Central memory CD4-positive, alpha-beta T cell (primary cell): Measurements from ENCODE around the gene AVPR2.

ENCODE experiments used
- DNase-seq: peaks from one replicate; pipeline ENCODE4 v3.0.0; 2022

The AVPR2 gene

GRCh38 chrX:153920546-153920945 is 16.1 kb downstream of the AVPR2 start:
- DNase-seq = no peak

GRCh38 chrX:153921070-153921469 is 16.6 kb downstream of the AVPR2 start:
- no peak for DNase-seq

GRCh38 chrX:153921511-153922446 is 17.3 kb downstream of the AVPR2 start:
- DNase-seq = no peak

- DNase-seq = no peak
Observed at GRCh38 chrX:153922932-153923857, 18.7 kb downstream of the AVPR2 start.

GRCh38 chrX:153924149-153924861 is 19.8 kb downstream of the AVPR2 start:
- peak; percentile 47 for DNase-seq

GRCh38 chrX:153925387-153925738 is 20.9 kb downstream of the AVPR2 start:
- no peak for DNase-seq

- peak; percentile 40 for DNase-seq
Observed at GRCh38 chrX:153925739-153926551, 21.5 kb downstream of the AVPR2 start, which contains the start of gene ARHGAP4. TSS of gene ARHGAP4 (minus strand) at chrX:153926264. CDS start at chrX:153926202, 62 bp downstream.

- no peak for DNase-seq
Observed at GRCh38 chrX:153926552-153926857, 22.0 kb downstream of the AVPR2 start.

GRCh38 chrX:153926858-153927671 is 22.6 kb downstream of the AVPR2 start:
- DNase-seq = peak; percentile 88

- DNase-seq = no peak
Observed at GRCh38 chrX:153927672-153927921, 23.1 kb downstream of the AVPR2 start.

GRCh38 chrX:153927922-153928760 is 23.7 kb downstream of the AVPR2 start:
- DNase-seq = peak; percentile 97

GRCh38 chrX:153928846-153929245 is 24.4 kb downstream of the AVPR2 start:
- DNase-seq = no peak

GRCh38 chrX:153929576-153929975 is 25.1 kb downstream of the AVPR2 start:
- no peak for DNase-seq

GRCh38 chrX:153930011-153930910 is 25.8 kb downstream of the AVPR2 start:
- DNase-seq = no peak

GRCh38 chrX:153931151-153931550 is 26.7 kb downstream of the AVPR2 start:
- no peak for DNase-seq

- DNase-seq = no peak
Observed at GRCh38 chrX:153931748-153932147, 27.3 kb downstream of the AVPR2 start.

- no peak for DNase-seq
Observed at GRCh38 chrX:153932220-153932915, 27.9 kb downstream of the AVPR2 start.

- no peak for DNase-seq
Observed at GRCh38 chrX:153933748-153934147, 29.3 kb downstream of the AVPR2 start.
